B cell (primary cell): ENCODE data around the gene KCNN1.

Experiments
- EZH2 ChIP-seq: IDR thresholded peaks from 2 replicates; pipeline ENCODE4 v1.6.1; 2012; ENCODE audit warnings: borderline replicate concordance, low read depth, mild to moderate bottlenecking, moderate library complexity, low read length; ENCODE audit not compliant: insufficient read depth, poor library complexity, severe bottlenecking
- TF ChIP-seq, protein P1 (sequence below): fragments of 200-600 bp; IDR thresholded peaks from one replicate; pipeline ENCODE4 v1.8.0; 2022; ENCODE audit warnings: antibody characterized with exemption, mild to moderate bottlenecking

DNA sequence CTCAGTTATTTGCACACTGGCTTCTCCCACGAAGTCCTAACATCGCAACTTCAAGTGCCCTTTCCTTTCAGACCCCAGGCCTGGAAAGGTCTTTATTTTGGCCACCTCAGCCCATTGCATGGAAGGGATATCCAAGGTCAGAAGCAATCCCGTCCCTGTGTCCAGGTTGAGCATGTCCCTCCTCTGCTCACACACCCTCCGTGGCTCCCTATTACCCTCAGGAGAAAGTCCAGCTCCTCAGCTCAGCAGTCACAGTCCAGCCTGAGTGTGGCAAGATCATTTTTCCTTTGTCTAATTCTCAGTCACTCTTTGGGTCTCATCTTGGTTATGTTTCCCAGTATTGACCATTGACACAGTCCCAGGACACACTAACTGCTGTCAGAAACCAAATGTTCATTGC, 60.2 kb downstream of the KCNN1 start:
- TF ChIP-seq, protein P1, sequence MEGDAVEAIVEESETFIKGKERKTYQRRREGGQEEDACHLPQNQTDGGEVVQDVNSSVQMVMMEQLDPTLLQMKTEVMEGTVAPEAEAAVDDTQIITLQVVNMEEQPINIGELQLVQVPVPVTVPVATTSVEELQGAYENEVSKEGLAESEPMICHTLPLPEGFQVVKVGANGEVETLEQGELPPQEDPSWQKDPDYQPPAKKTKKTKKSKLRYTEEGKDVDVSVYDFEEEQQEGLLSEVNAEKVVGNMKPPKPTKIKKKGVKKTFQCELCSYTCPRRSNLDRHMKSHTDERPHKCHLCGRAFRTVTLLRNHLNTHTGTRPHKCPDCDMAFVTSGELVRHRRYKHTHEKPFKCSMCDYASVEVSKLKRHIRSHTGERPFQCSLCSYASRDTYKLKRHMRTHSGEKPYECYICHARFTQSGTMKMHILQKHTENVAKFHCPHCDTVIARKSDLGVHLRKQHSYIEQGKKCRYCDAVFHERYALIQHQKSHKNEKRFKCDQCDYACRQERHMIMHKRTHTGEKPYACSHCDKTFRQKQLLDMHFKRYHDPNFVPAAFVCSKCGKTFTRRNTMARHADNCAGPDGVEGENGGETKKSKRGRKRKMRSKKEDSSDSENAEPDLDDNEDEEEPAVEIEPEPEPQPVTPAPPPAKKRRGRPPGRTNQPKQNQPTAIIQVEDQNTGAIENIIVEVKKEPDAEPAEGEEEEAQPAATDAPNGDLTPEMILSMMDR, result no peak
- no peak for TF ChIP-seq EZH2
